Measurements from ENCODE around the gene TPRX2. TPM values are rescaled to one million over a fixed set of nuclear protein-coding genes. Genes with fewer than 3 reads are reported as not detected.
"Not testable (repeated sequence)": the region's sequence is repeated elsewhere in the genome, so short reads cannot be mapped to it uniquely, and the experiment has no call there.

TPRX2 gene
- total and polyA plus RNA-seq, 8 donors, result not detected

DNA sequence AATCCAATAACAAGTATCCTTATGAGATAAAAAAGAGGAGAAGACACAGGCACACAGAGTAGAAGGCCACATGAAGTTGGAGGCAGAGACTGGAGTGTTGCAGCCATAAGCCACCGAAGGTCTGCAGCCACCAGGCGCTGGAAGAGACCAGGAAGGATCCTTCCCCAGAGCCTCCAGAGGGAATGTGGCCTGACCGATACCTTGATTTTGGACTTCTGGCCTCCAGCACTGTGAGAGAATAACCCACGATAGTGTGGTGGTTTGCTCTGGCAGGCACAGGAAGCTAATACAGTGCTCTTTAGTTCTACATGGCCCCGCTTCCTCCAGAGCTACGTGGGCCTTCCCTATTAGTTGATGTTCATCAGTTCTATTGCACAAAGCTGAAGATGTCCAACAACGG is 42.3 kb downstream of the TPRX2 start:
- no peak for DNase-seq
- Histone ChIP-seq H3K27me3 (peaks cover 0 to 15% (median 0%) of the 10 kb centered on the region in 3 donors), H3K9me3 (peaks cover 0 to 2% (median 0%) of the 10 kb centered on the region in 4 donors), H3K36me3 (no peaks in the 10 kb centered on the region), H3K4me3 (no peak overlapping the region), H3K4me1 (no peaks in the 10 kb centered on the region), H3K27ac (no peak overlapping the region)
- intact Hi-C loops (cut with DNase I; ENCODE audit: low total_unique reads), result no loop called here
- 80 to 86% (median 85%) methylated on average over 6 to 7 of the region's 7 CpGs for WGBS, 5 donors
- TF ChIP-seq, protein P1, sequence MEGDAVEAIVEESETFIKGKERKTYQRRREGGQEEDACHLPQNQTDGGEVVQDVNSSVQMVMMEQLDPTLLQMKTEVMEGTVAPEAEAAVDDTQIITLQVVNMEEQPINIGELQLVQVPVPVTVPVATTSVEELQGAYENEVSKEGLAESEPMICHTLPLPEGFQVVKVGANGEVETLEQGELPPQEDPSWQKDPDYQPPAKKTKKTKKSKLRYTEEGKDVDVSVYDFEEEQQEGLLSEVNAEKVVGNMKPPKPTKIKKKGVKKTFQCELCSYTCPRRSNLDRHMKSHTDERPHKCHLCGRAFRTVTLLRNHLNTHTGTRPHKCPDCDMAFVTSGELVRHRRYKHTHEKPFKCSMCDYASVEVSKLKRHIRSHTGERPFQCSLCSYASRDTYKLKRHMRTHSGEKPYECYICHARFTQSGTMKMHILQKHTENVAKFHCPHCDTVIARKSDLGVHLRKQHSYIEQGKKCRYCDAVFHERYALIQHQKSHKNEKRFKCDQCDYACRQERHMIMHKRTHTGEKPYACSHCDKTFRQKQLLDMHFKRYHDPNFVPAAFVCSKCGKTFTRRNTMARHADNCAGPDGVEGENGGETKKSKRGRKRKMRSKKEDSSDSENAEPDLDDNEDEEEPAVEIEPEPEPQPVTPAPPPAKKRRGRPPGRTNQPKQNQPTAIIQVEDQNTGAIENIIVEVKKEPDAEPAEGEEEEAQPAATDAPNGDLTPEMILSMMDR (IDR thresholded peaks at IDR 0.05), result no peak
- no peak for TF ChIP-seq POLR2AphosphoS5 (IDR thresholded peaks at IDR 0.05)
- no peak for TF ChIP-seq POLR2A (IDR thresholded peaks at IDR 0.05)
- no peak for TF ChIP-seq EP300 (IDR thresholded peaks at IDR 0.05)

DNA sequence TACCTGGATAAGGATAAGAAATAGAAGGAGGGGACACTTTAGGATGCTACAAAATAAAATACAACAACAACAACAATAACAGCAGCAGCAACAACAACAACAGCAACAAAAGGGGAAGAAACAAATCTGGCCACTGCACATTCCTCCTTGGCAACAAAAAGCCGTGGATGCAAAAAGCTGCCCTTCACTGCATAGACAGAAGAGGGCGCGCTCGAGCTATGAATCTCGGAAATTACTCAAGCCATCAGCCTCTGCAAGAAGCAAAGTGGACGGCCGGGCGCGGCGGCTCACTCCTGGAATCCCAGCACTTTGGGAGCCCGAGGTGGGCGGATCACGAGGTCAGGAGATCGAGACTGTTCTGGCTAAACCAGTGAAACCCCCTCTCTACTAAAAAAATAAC is 50.3 kb downstream of the TPRX2 start:
- intact Hi-C loops (cut with DNase I; ENCODE audit: low total_unique reads); H3K4me1 ChIP-seq; H3K9me3 ChIP-seq; H3K27ac ChIP-seq; H3K4me3 ChIP-seq; H3K27me3 ChIP-seq; H3K36me3 ChIP-seq: not testable (repeated sequence)
- WGBS, 5 donors, result 0 to 2% (median 0%) methylated on average over 3 to 10 of the region's 14 CpGs
- DNase-seq, result peak in 1 of 2 donors; percentile 90
- TF ChIP-seq, protein P1 (IDR thresholded peaks at IDR 0.05), result peak in 3 of 7 experiments; percentile 36 to 63 (median 53)

DNA sequence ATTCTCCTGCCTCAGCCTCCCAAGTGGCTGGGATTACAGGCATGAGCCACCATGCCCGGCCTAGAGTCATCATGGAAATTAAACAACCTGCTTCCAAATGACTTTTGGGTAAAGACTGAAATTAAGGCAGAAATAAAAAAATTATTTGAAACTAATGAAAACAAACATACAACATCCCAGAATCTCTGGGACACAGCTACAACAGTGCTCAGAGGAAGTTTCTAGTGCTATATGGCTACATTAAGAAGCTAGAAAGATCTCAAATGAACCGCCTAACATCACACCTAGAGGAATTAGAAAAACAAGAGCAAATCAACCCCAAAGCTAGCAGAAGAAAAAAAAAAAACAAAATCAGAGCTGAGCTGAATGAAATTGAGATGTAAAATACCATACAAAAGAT is 51.2 kb downstream of the TPRX2 start:
- H3K9me3 ChIP-seq; H3K36me3 ChIP-seq; H3K4me3 ChIP-seq; H3K4me1 ChIP-seq; H3K27me3 ChIP-seq; H3K27ac ChIP-seq; intact Hi-C loops (cut with DNase I; ENCODE audit: low total_unique reads); DNase-seq: not testable (repeated sequence)
- 85 to 96% (median 95%) methylated on average over 1 of the region's 2 CpGs for WGBS, 5 donors

Other genes with a start within 250 kb of the TPRX2 start
- gene EHD2, start 145.8 kb upstream of the TPRX2 start, total RNA-seq, result 100 to 1,000 TPM in 1 of 5 donors, 10 to 100 TPM in 4; 24.5 to 334 (median 36.2) TPM
- gene EHD2, start 145.8 kb upstream of the TPRX2 start, polyA plus RNA-seq, result 10 to 100 TPM; 38.6 to 45.1 (median 39.9) TPM
- gene NOP53, start 113.7 kb upstream of the TPRX2 start, total RNA-seq, result 100 to 1,000 TPM; 110 to 784 (median 214) TPM
- gene NOP53, start 113.7 kb upstream of the TPRX2 start, polyA plus RNA-seq, result 100 to 1,000 TPM; 540 to 699 (median 547) TPM
- 1,000 to 10,000 TPM in 1 of 5 donors, 100 to 1,000 TPM in 4; 204 to 1,097 (median 628) TPM for gene SELENOW, start 80.5 kb upstream of the TPRX2 start, total RNA-seq
- 100 to 1,000 TPM; 496 to 589 (median 581) TPM for gene SELENOW, start 80.5 kb upstream of the TPRX2 start, polyA plus RNA-seq
- not detected for gene TPRX1, start 54.7 kb upstream of the TPRX2 start, total RNA-seq
- not detected for gene TPRX1, start 54.7 kb upstream of the TPRX2 start, polyA plus RNA-seq
- not detected for gene CRX, start 37.3 kb upstream of the TPRX2 start, total RNA-seq
- gene CRX, start 37.3 kb upstream of the TPRX2 start, polyA plus RNA-seq, result not detected
- gene SULT2A1, start 27.1 kb downstream of the TPRX2 start, total RNA-seq, result 10 to 100 TPM in 1 of 5 donors, 1 to 10 TPM in 1, not detected in 3; 6.8 to 13.4 TPM
- 10 to 100 TPM in 1 of 3 donors, 1 to 10 TPM in 1, under 1 TPM in 1; 0.48 to 16.5 (median 8.5) TPM for gene SULT2A1, start 27.1 kb downstream of the TPRX2 start, polyA plus RNA-seq
- not detected for gene BSPH1, start 132.9 kb downstream of the TPRX2 start, total RNA-seq
- not detected for gene BSPH1, start 132.9 kb downstream of the TPRX2 start, polyA plus RNA-seq
- not detected for gene ELSPBP1, start 135.4 kb downstream of the TPRX2 start, total RNA-seq
- not detected for gene ELSPBP1, start 135.4 kb downstream of the TPRX2 start, polyA plus RNA-seq
- gene CABP5, start 184.8 kb downstream of the TPRX2 start, total RNA-seq, result not detected
- gene CABP5, start 184.8 kb downstream of the TPRX2 start, polyA plus RNA-seq, result not detected

Measured in stomach (tissue), 9 donors.